HEK293 (cell line): ENCODE measurements around the gene HSPA4L.

Experiments used
- CTCF ChIA-PET: fragments of 350-600 bp; formaldehyde crosslinking; extraction: SDS; loops from one replicate; lab custom pipeline; 2021; ENCODE audit warnings: antibody characterized with exemption; lab: Yijun Ruan, JAX
- POLR2A ChIA-PET: fragments of 300-600 bp; formaldehyde crosslinking; extraction: SDS; loops from one replicate; lab custom pipeline; 2020; ENCODE audit warnings: antibody characterized with exemption, inconsistent platforms; lab: Yijun Ruan, JAX
- H3K27ac ChIP-seq: fragments of 200-500 bp; sonication (Bioruptor generic); 2 replicates; pipeline ENCODE4 v1.5.1; 2014; ENCODE audit warnings: low read depth, low read length, control low read depth, inconsistent platforms; ENCODE audit errors: extremely low read depth
- H3K36me3 ChIP-seq, 2 experiments: fragments of 200-500 bp in 1 of 2; sonication (Bioruptor generic) in 1 of 2; 1 replicate in 1 of 2; 2 replicates in 1 of 2; pipeline ENCODE4 v1.5.1; 2014 to 2017; ENCODE audit warnings: inconsistent platforms in 2 of 2, low read length in 2 of 2; ENCODE audit not compliant: control insufficient read depth in 2 of 2, insufficient read depth in 1 of 2
- H3K4me1 ChIP-seq: fragments of 200-500 bp; sonication (Bioruptor generic); 2 replicates; pipeline ENCODE4 v1.5.1; 2014; ENCODE audit warnings: mild to moderate bottlenecking, low read length, inconsistent platforms; ENCODE audit not compliant: control insufficient read depth, insufficient read depth
- H3K4me3 ChIP-seq: 2 replicates; pipeline ENCODE4 v1.5.1; 2011; ENCODE audit warnings: low read depth, mild to moderate bottlenecking, control low read depth, low read length, moderate library complexity
- H3K9me3 ChIP-seq: fragments of 200-500 bp; sonication (Bioruptor generic); 2 replicates; pipeline ENCODE4 v1.5.1; 2014; ENCODE audit warnings: low read depth, low read length, inconsistent platforms; ENCODE audit not compliant: control insufficient read depth, insufficient read depth
- CTCF ChIP-seq: fragments of 450-650 bp; formaldehyde crosslinking; IDR thresholded peaks from 2 replicates; pipeline ENCODE4 v1.5.1; 2016; ENCODE audit warnings: missing biosample characterization, missing genetic modification characterization
- HOXC10 ChIP-seq: sonication (generic); formaldehyde crosslinking; IDR thresholded peaks from 2 replicates; pipeline ENCODE4 v1.8.1; 2023; ENCODE audit warnings: mild to moderate bottlenecking, missing genetic modification reagents
- KLF10 ChIP-seq: fragments of 450-650 bp; IDR thresholded peaks from 2 replicates; pipeline ENCODE4 v1.5.1; 2018; ENCODE audit warnings: missing biosample characterization, mild to moderate bottlenecking, missing genetic modification characterization
- SCRT1 ChIP-seq: fragments of 450-650 bp; formaldehyde crosslinking; IDR thresholded peaks from 2 replicates; pipeline ENCODE4 v1.5.1; 2016; ENCODE audit warnings: missing biosample characterization, missing genetic modification characterization, borderline replicate concordance
- SCRT2 ChIP-seq: fragments of 450-650 bp; formaldehyde crosslinking; IDR thresholded peaks from 2 replicates; pipeline ENCODE4 v1.5.1; 2016; ENCODE audit warnings: missing biosample characterization, missing genetic modification characterization
- SETDB1 ChIP-seq: IDR thresholded peaks from one replicate; pipeline ENCODE4 v1.6.1; 2017; ENCODE audit warnings: mild to moderate bottlenecking, low read length, moderate library complexity, mixed read lengths; ENCODE audit not compliant: insufficient read length
- TRIM28 ChIP-seq: IDR thresholded peaks from 2 replicates; pipeline ENCODE4 v1.6.1; 2011; ENCODE audit warnings: low read length, control low read depth, borderline replicate concordance
- ZBTB44 ChIP-seq: fragments of 450-650 bp; IDR thresholded peaks from 2 replicates; pipeline ENCODE4 v1.5.1; 2018; ENCODE audit warnings: missing biosample characterization, mild to moderate bottlenecking, missing genetic modification characterization
- ZBTB8A ChIP-seq: fragments of 450-650 bp; formaldehyde crosslinking; IDR thresholded peaks from 2 replicates; pipeline ENCODE4 v1.5.1; 2016; ENCODE audit warnings: missing biosample characterization, missing genetic modification characterization
- ZEB2 ChIP-seq: fragments of 450-650 bp; formaldehyde crosslinking; IDR thresholded peaks from 2 replicates; pipeline ENCODE4 v1.5.1; 2016; ENCODE audit warnings: missing biosample characterization, missing genetic modification characterization
- ZNF132 ChIP-seq: fragments of 450-650 bp; formaldehyde crosslinking; IDR thresholded peaks from 2 replicates; pipeline ENCODE4 v1.5.1; 2017; ENCODE audit warnings: missing biosample characterization, missing genetic modification characterization, borderline replicate concordance
- ZNF148 ChIP-seq: fragments of 450-650 bp; formaldehyde crosslinking; IDR thresholded peaks from 2 replicates; pipeline ENCODE4 v1.5.0; 2017; ENCODE audit warnings: missing biosample characterization, missing genetic modification characterization, borderline replicate concordance
- ZNF26 ChIP-seq: fragments of 450-650 bp; formaldehyde crosslinking; IDR thresholded peaks from 2 replicates; pipeline ENCODE4 v1.5.1; 2016; ENCODE audit warnings: missing biosample characterization, missing genetic modification characterization
- ZNF274 ChIP-seq, 2 experiments: fragments of 200-500 bp in 1 of 2; fragments of 450-650 bp in 1 of 2; sonication (Bioruptor generic) in 1 of 2; formaldehyde crosslinking in 1 of 2; IDR thresholded peaks; 2 replicates each; pipeline versions ENCODE4 v1.5.1 to v1.6.1; 2014 to 2016; ENCODE audit warnings: borderline replicate concordance in 1 of 2, inconsistent platforms in 1 of 2, low read length in 1 of 2, missing biosample characterization in 1 of 2, missing genetic modification characterization in 1 of 2
- ZNF548 ChIP-seq: fragments of 450-650 bp; formaldehyde crosslinking; IDR thresholded peaks from 2 replicates; pipeline ENCODE4 v1.5.1; 2016; ENCODE audit warnings: missing biosample characterization, missing genetic modification characterization
- ZNF558 ChIP-seq: fragments of 450-650 bp; formaldehyde crosslinking; IDR thresholded peaks from 2 replicates; pipeline ENCODE4 v1.5.1; 2016; ENCODE audit warnings: missing biosample characterization, missing genetic modification characterization
- ZNF610 ChIP-seq: fragments of 450-650 bp; formaldehyde crosslinking; IDR thresholded peaks from 2 replicates; pipeline ENCODE4 v1.5.1; 2016; ENCODE audit warnings: missing biosample characterization, missing genetic modification characterization, borderline replicate concordance
- ZNF623 ChIP-seq: fragments of 450-650 bp; formaldehyde crosslinking; IDR thresholded peaks from 2 replicates; pipeline ENCODE4 v1.5.1; 2016; ENCODE audit warnings: missing biosample characterization, missing genetic modification characterization
- ZNF624 ChIP-seq: fragments of 450-650 bp; formaldehyde crosslinking; IDR thresholded peaks from 2 replicates; pipeline ENCODE4 v1.5.1; 2017; ENCODE audit warnings: missing biosample characterization, missing genetic modification characterization
- ZNF629 ChIP-seq: fragments of 450-650 bp; formaldehyde crosslinking; IDR thresholded peaks from 2 replicates; pipeline ENCODE4 v1.5.1; 2017; ENCODE audit warnings: missing biosample characterization, missing genetic modification characterization
- ZNF701 ChIP-seq: fragments of 450-650 bp; formaldehyde crosslinking; IDR thresholded peaks from 2 replicates; pipeline ENCODE4 v1.5.1; 2016; ENCODE audit warnings: missing biosample characterization, missing genetic modification characterization
- ZNF76 ChIP-seq: fragments of 450-650 bp; formaldehyde crosslinking; IDR thresholded peaks from 2 replicates; pipeline ENCODE4; 2016; ENCODE audit warnings: low read depth, missing biosample characterization, missing genetic modification characterization, borderline replicate concordance
- ZNF837 ChIP-seq: fragments of 450-650 bp; formaldehyde crosslinking; IDR thresholded peaks from 2 replicates; pipeline ENCODE4 v1.5.1; 2016; ENCODE audit warnings: missing biosample characterization, missing genetic modification characterization
- ZSCAN30 ChIP-seq: fragments of 450-650 bp; IDR thresholded peaks from 2 replicates; pipeline ENCODE4 v1.5.1; 2018; ENCODE audit warnings: missing biosample characterization, mild to moderate bottlenecking, missing genetic modification characterization, moderate library complexity
- ZSCAN4 ChIP-seq: fragments of 450-650 bp; formaldehyde crosslinking; IDR thresholded peaks from 2 replicates; pipeline ENCODE4 v1.5.1; 2017; ENCODE audit warnings: missing biosample characterization, missing genetic modification characterization
- ZSCAN5A ChIP-seq: fragments of 450-650 bp; formaldehyde crosslinking; IDR thresholded peaks from 2 replicates; pipeline ENCODE4 v1.5.1; 2016; ENCODE audit warnings: missing biosample characterization, missing genetic modification characterization

HSPA4L gene

GRCh38 chr4:127783955-127784770 lies 2.0 kb downstream of the HSPA4L start (continued):
- no peak for TF ChIP-seq ZNF274 (IDR thresholded peaks at IDR 0.05; ENCODE audit: low read length)
- no peak for TF ChIP-seq ZNF274 (tag by site-specific recombination; IDR thresholded peaks at IDR 0.05; ENCODE audit: borderline replicate concordance)
- no peak for TF ChIP-seq ZNF610 (tag by site-specific recombination)
- TF ChIP-seq ZNF132, result no peak
- TF ChIP-seq ZSCAN30 (tag by site-specific recombination), result no peak
- TF ChIP-seq ZNF629 (tag by site-specific recombination), result no peak
- no peak for TF ChIP-seq CTCF (tag by site-specific recombination)
- no peak for TF ChIP-seq ZNF624 (tag by site-specific recombination)
- TF ChIP-seq HOXC10, result no peak
- TF ChIP-seq KLF10, result no peak
- no peak for TF ChIP-seq SCRT1 (tag by site-specific recombination)
- TF ChIP-seq, all 188 proteins: peak for 3

- Histone ChIP-seq H3K36me3 (peaks cover 0 to 3% of the 10 kb centered on the region in 2 experiments; a peak in 1 of 3 replicates), H3K9me3 (no peaks in the 10 kb centered on the region), H3K4me3 (no peak overlapping the region), H3K4me1 (no peaks in the 10 kb centered on the region), H3K27ac (no peak overlapping the region)
- TF ChIP-seq SETDB1, result no peak
- TF ChIP-seq TRIM28, result no peak
- no peak for TF ChIP-seq ZNF701 (tag by site-specific recombination)
- TF ChIP-seq ZNF26 (tag by site-specific recombination), result no peak
- TF ChIP-seq ZNF623 (tag by site-specific recombination), result no peak
- TF ChIP-seq ZEB2, result no peak
- no peak for TF ChIP-seq ZNF548 (tag by site-specific recombination)
- no peak for TF ChIP-seq ZBTB8A
- TF ChIP-seq ZNF148 (tag by site-specific recombination), result no peak
- no peak for TF ChIP-seq ZSCAN4 (tag by site-specific recombination)
- no peak for TF ChIP-seq SCRT2 (tag by site-specific recombination)
- no peak for TF ChIP-seq ZNF837
- no peak for TF ChIP-seq ZSCAN5A (tag by site-specific recombination)
- no peak for TF ChIP-seq ZBTB44 (tag by site-specific recombination)
- TF ChIP-seq ZNF76 (tag by site-specific recombination), result no peak
- no peak for TF ChIP-seq ZNF558 (tag by site-specific recombination)
- ChIA-PET POLR2A (no interaction called here), CTCF (interaction anchor here (0.5 kb wide), 2 partner anchors 209 to 649 kb away, joined by 3 to 4 read pairs; no protein-coding TSS in a partner anchor)
These were observed 6.4 kb downstream of the HSPA4L start for GRCh38 chr4:127788517-127788916.
